ENCODE data around the gene CRYBG2.

Gene CRYBG2

DNA sequence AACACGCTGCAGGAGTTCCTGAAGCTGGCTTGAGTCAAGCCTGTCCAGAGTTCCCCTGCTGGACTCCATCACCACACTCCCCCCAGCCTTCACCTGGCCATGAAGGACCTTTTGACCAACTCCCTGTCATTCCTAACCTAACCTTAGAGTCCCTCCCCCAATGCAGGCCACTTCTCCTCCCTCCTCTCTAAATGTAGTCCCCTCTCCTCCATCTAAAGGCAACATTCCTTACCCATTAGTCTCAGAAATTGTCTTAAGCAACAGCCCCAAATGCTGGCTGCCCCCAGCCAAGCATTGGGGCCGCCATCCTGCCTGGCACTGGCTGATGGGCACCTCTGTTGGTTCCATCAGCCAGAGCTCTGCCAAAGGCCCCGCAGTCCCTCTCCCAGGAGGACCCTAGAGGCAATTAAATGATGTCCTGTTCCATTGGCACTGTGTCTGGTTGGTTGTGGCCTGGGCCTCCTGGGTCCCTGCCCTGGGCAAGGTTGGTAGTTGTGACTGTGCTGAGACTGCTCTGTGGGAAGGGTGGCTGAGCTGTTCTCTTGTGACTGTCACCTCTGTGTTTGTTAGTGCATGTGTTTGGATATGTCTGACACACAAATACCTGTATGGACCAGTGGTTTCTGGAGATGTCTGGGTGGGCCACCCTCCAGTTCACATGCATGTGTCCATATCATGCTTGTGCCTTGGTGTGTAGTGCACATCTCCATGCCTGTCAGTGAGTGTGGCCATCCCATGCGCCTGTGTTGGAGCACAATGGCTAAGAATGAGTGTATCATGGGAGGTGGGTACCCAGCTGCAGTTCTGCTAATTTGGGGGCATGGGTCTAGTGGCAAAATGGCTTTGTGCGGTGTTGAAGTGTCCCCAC is 72.6 kb downstream of the CRYBG2 start:
- no peaks in the 10 kb centered on the region for H3K9me3 Mint-ChIP-seq
- no peaks in the 10 kb centered on the region for H3K27me3 Mint-ChIP-seq
- H3K4me3 Mint-ChIP-seq: peak overlapping the region; percentile 86
- peaks cover 84% of the 10 kb centered on the region for H3K4me1 Mint-ChIP-seq
- no peak for ATAC-seq (replicated peaks; ENCODE audit: extremely low read depth, poor library complexity, severe bottlenecking)
- H3K36me3 Mint-ChIP-seq (ENCODE audit: insufficient read depth): peaks cover 38% of the 10 kb centered on the region
- no peak for DNase-seq (ENCODE audit: low spot score in 2 of 2)
- H3K27ac Mint-ChIP-seq (ENCODE audit: low read depth): peak overlapping the region; percentile 88

DNA sequence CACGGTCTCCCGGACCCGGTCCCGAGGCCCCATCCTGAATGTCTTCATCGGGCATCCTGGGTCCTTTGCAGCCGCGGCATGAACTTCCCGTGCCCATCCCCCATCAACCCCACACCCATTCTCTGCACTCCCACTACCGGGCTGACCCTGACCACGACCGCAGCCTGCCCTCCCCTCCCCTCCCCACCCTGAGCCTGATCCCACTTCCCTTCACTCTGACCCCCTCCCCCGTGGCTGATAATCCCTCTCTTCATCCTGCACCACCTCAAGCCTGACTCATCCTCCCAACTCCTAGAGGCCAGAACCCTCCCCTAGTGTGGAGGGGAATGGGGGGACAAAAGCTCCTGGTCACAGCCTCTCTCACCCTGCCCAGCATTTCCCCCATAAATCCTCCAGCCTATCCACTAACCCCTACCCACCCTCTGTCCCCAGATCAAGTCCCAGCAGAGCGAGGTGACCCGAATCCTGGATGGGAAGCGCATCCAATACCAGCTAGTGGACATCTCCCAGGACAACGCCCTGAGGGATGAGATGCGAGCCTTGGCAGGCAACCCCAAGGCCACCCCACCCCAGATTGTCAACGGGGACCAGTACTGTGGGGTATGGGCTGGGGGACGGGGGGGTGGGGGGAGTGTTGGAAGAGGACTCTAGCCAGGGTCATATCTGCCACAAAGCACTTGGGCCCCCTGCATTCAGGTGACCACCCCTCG is 73.4 kb downstream of the CRYBG2 start:
- peaks cover 87% of the 10 kb centered on the region for H3K4me1 Mint-ChIP-seq
- H3K9me3 Mint-ChIP-seq: no peaks in the 10 kb centered on the region

DNA sequence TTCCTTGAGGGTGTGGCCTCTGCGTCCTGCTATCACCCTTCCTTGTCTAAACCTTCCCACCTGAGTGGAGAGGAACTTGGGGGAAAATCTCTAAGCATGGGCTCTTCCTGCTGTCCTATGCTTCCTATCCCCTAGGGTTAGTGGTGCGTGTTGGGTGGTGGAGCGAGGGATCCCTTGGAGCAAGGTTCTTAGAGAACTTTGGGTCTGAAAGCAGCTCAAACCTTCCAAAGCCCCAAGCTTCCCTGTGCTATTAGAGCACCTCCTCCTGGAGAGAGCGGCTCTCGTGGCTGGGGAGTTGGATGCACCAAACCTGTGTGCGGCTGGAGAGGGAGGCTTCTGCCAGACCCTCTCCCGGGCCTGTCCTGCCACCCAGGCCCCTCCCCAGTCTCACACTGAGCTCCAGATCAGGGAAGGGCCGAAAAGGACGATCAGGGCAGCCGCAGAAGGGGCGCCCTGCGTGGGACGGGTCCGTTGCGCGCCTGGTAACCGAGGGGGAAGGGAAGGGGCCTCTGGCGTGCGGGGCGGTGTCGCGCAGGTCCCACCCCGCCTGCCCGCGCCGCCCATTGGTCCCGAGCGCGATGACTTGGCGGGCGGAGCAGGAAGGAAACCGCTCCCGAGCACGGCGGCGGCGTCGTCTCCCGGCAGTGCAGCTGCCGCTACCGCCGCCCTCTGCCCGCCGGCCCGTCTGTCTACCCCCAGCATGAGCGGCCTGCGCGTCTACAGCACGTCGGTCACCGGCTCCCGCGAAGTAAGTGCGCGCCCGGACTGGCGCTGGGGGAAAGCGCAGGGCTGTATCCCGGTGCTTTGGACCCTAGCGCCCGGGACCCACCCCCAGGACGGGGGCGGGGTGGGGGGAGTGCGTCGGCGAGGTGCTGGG is 74.2 kb downstream of the CRYBG2 start, which contains the start of gene SH3BGRL3:
TSS of gene SH3BGRL3 (plus strand) at position 631 of the 877 bp plus-strand sequence. CDS start at position 701, 70 bp downstream.
- DNase-seq (ENCODE audit: low spot score in 2 of 2): peak; percentile 63 to 66
- no peaks in the 10 kb centered on the region for H3K9me3 Mint-ChIP-seq
- H3K27me3 Mint-ChIP-seq: no peaks in the 10 kb centered on the region
- H3K4me3 Mint-ChIP-seq: peak within 1 kb of the TSS; percentile 86
- H3K4me1 Mint-ChIP-seq: peaks cover 81% of the 10 kb centered on the region
- peaks cover 35% of the 10 kb centered on the region for H3K36me3 Mint-ChIP-seq (ENCODE audit: insufficient read depth)
- H3K27ac Mint-ChIP-seq (ENCODE audit: low read depth): peak within 1 kb of the TSS; percentile 88
- ATAC-seq (replicated peaks; ENCODE audit: extremely low read depth, poor library complexity, severe bottlenecking): peak; percentile 53

More for the DNA sequence above, 73.4 kb downstream of the CRYBG2 start:
- DNase-seq (ENCODE audit: low spot score in 2 of 2) (no peak), ATAC-seq (replicated peaks; ENCODE audit: extremely low read depth, poor library complexity, severe bottlenecking) (no peak)
- H3K27me3 Mint-ChIP-seq: no peaks in the 10 kb centered on the region
- peaks cover 39% of the 10 kb centered on the region for H3K36me3 Mint-ChIP-seq (ENCODE audit: insufficient read depth)
- peak overlapping the region; percentile 86 for H3K4me3 Mint-ChIP-seq
- peak overlapping the region; percentile 88 for H3K27ac Mint-ChIP-seq (ENCODE audit: low read depth)

DNA sequence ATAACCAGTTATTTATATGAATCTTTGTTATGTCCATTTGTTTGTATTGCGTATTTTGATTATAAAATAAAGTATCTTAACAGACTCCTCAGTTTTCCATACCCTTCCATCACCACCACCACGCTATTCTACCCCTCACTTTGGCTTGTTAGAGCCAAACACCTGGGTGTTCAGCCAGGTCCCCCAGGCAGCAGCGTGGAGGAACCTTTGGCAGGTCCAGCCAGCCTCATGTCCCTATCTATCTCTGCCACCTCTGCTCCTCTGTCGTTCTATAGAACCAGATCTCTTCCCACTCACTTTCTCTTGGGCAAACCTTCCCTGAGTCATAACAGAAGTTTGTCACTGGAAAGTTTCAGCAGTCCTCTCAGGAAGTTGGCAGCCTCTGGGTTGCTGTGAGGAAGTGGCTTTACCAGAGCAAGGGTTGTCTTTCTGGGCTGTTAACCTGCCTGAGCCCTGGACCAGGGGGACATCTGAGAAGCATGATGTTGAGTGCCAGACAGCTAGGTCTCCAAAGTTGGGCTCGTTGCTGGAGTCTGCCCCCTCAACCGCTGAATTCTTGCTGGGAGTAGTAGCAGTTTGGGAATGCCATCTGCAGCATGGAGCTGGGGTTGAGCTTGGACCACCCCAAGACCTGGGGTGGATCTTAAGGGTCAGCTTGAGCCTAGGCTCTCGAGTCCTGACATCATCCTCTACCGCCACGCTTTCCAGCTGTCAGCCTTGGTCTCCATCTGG is 75.0 kb downstream of the CRYBG2 start:
- Mint-ChIP-seq H3K4me3 (peak overlapping the region; percentile 86), H3K27ac (ENCODE audit: low read depth) (peak overlapping the region; percentile 88), H3K4me1 (peaks cover 74% of the 10 kb centered on the region), H3K36me3 (ENCODE audit: insufficient read depth) (peaks cover 33% of the 10 kb centered on the region), H3K27me3 (no peaks in the 10 kb centered on the region), H3K9me3 (no peaks in the 10 kb centered on the region)
- ATAC-seq (replicated peaks; ENCODE audit: extremely low read depth, poor library complexity, severe bottlenecking) (no peak), DNase-seq (ENCODE audit: low spot score in 2 of 2) (no peak)

DNA sequence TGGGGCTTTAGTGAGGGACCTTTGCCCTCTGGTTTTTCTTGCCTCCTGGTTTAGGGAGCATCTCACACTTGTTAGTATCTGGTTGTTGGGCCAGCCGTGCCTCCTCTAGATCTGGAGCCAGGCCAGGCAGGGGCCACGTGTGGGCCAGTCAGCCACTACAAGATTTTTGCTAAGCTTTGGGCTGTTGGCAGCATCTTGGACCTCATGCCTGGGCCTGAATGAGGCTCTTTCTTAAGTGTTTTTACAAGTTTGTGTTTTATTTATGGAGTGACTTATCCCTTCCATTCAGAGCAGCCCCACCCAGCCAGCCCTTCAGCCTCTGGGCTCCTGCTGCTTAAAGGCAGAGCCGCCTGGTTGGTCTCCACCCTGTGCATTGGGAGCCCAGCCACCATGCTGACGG is 75.6 kb downstream of the CRYBG2 start:
- no peaks in the 10 kb centered on the region for H3K27me3 Mint-ChIP-seq
- H3K36me3 Mint-ChIP-seq (ENCODE audit: insufficient read depth): peaks cover 28% of the 10 kb centered on the region
- DNase-seq (ENCODE audit: low spot score in 2 of 2) (no peak), ATAC-seq (replicated peaks; ENCODE audit: extremely low read depth, poor library complexity, severe bottlenecking) (no peak)
- H3K4me3 Mint-ChIP-seq: peak overlapping the region; percentile 86
- peaks cover 68% of the 10 kb centered on the region for H3K4me1 Mint-ChIP-seq
- peak overlapping the region; percentile 88 for H3K27ac Mint-ChIP-seq (ENCODE audit: low read depth)
- no peaks in the 10 kb centered on the region for H3K9me3 Mint-ChIP-seq

DNA sequence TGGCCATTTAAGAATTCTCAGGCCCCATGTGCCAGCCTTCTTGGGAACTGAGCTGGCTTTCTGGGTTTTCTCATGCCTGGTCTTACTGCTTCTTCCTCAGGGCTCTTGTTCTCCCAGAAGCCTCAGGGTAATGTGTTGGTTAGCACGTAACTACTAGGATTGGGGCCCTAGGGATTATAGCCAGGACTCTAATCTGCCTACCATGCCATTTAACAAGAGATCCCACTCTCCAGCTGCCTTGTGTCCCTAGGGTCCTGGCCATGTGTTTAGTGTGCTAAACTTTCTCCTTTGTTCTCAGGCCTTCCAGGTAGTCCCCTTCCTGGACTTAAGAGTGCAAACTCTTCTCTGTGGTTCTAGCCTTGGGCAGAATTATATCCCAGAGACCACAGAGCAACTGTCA is 76.2 kb downstream of the CRYBG2 start:
- H3K4me3 Mint-ChIP-seq: no peak overlapping the region

DNA sequence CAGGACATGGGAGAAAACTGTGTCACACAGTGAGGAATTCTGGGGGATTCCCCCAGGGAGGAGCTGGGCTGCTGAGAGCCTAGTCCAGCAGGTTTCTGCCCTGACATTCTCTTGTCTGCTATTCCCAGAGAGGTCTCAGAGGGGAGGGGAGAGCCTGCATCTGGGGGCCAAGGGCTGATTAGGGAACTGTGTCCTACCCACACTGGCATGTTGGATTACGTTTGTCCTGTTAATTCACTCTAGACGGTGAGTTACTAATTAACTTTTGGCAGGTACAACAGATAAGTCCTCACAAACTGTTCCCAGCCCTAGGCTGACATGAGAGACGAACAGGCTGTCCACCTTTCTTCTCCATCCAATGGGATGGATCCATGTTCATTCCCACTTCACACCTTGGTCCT is 76.7 kb downstream of the CRYBG2 start:
- no peak for DNase-seq (ENCODE audit: low spot score in 2 of 2)
- Mint-ChIP-seq H3K4me1 (peaks cover 59% of the 10 kb centered on the region), H3K9me3 (no peaks in the 10 kb centered on the region), H3K27ac (ENCODE audit: low read depth) (peak overlapping the region; percentile 61), H3K36me3 (ENCODE audit: insufficient read depth) (peaks cover 24% of the 10 kb centered on the region), H3K4me3 (no peak overlapping the region), H3K27me3 (no peaks in the 10 kb centered on the region)
- ATAC-seq (replicated peaks; ENCODE audit: extremely low read depth, poor library complexity, severe bottlenecking): no peak

More for the DNA sequence above, 76.2 kb downstream of the CRYBG2 start:
- Mint-ChIP-seq H3K27me3 (no peaks in the 10 kb centered on the region), H3K27ac (ENCODE audit: low read depth) (peak overlapping the region; percentile 88), H3K9me3 (no peaks in the 10 kb centered on the region), H3K4me1 (peaks cover 63% of the 10 kb centered on the region), H3K36me3 (ENCODE audit: insufficient read depth) (peaks cover 24% of the 10 kb centered on the region)
- DNase-seq (ENCODE audit: low spot score in 2 of 2) (no peak), ATAC-seq (replicated peaks; ENCODE audit: extremely low read depth, poor library complexity, severe bottlenecking) (no peak)

DNA sequence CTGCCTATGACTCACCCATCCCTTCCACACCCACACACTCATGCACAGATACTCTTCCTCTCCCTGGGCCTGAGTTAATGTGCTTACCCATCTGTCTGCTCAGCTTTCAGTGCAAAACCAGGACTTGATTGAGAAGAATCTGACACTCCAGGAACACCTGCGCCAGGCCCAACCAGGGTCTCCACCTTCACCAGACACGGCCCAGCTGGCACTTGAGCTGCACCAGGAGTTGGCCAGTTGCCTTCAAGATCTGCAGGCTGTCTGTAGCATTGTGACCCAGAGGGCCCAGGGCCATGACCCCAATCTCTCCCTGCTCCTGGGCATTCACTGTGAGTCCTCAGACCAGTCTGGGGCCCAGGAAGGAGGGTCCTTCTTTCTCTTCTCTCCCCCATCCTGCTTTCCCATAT is 77.5 kb downstream of the CRYBG2 start:
- DNase-seq (ENCODE audit: low spot score in 2 of 2) (no peak), ATAC-seq (replicated peaks; ENCODE audit: extremely low read depth, poor library complexity, severe bottlenecking) (no peak)
- Mint-ChIP-seq H3K27ac (ENCODE audit: low read depth) (peak overlapping the region; percentile 61), H3K4me1 (peaks cover 55% of the 10 kb centered on the region), H3K27me3 (no peaks in the 10 kb centered on the region), H3K4me3 (peak overlapping the region; percentile 16), H3K36me3 (ENCODE audit: insufficient read depth) (peaks cover 17% of the 10 kb centered on the region), H3K9me3 (no peaks in the 10 kb centered on the region)

DNA sequence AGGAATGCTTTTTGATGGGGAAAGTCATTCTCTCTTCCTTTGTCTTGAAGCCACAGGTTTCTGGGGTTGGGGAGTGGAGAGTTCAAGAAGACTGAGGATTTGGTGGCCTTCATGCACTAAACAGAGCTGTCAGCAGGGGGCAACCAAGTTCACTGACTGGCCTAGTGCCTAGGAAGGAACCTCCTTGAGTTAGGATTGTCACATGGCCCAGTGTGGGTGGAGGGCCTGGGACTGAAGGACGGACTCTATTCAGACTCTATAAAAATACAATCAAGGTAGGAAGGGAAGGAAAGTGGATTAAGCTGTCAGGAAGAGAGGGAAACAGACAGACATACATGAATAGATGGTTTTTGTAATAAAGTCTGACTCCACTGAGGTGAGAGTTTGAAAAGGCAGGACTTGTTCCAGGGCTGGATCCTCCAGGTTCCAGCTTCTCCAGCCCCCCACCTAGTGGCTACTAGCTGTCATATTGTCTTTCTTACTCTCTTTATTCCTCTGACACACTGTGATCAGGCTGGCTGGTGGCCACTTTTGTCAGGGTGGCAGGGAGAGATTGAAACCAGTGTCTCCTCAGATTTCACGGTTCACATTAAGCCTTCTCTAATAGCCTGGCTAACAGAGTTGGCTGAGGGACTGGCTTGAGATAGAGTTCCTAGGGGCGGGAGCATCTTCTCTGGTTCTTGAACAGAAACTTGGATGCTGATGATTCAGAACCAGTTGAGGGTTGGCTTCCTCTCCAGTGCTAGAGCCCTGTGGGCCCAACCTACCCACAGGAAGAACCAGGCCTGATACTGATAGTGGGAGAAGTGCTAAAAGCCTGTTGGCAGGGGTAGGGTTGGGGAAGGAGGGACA is 78.1 kb downstream of the CRYBG2 start:
- DNase-seq (ENCODE audit: low spot score in 2 of 2): peak; percentile 60 to 66
- Mint-ChIP-seq H3K9me3 (no peaks in the 10 kb centered on the region), H3K27ac (ENCODE audit: low read depth) (peak overlapping the region; percentile 61), H3K27me3 (no peaks in the 10 kb centered on the region), H3K4me1 (peaks cover 49% of the 10 kb centered on the region), H3K4me3 (peak overlapping the region; percentile 16), H3K36me3 (ENCODE audit: insufficient read depth) (peaks cover 16% of the 10 kb centered on the region)
- peak; percentile 71 for ATAC-seq (replicated peaks; ENCODE audit: extremely low read depth, poor library complexity, severe bottlenecking)

DNA sequence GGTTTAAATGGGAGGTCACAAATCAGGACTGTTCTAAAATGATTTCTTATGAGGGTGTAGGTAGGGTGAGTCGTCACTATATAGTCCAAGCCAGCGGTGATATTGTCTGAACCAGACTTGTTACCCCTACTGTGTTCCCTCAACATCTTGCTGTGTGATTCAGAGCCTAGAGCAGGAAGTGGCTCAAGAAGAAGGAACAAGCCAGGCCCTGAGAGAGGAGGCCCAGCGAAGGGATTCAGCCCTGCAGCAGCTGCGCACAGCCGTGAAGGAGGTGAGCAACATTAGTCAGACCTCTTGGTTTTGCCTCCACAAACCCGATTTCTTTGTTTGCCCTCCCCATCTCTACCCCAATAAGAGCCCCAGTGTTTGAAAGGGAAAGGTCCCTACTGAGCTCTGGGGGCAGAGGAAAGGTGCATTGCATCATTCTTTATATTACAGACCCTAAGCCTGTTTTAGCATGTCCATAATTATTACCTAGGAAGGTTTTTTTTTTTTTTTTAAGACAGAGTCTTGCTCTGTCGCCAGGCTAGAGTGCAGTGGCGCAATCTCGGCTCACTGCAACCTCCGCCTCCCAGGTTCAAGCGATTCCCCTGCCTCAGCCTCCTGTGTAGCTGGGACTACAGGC is 79.0 kb downstream of the CRYBG2 start:
- Mint-ChIP-seq H3K4me3 (no peak overlapping the region), H3K36me3 (ENCODE audit: insufficient read depth) (peaks cover 12% of the 10 kb centered on the region), H3K27ac (ENCODE audit: low read depth) (no peak overlapping the region)

More for the DNA sequence above, 79.0 kb downstream of the CRYBG2 start:
- peaks cover 42% of the 10 kb centered on the region for H3K4me1 Mint-ChIP-seq
- ATAC-seq (replicated peaks; ENCODE audit: extremely low read depth, poor library complexity, severe bottlenecking) (no peak), DNase-seq (ENCODE audit: low spot score in 2 of 2) (no peak)
- H3K9me3 Mint-ChIP-seq: no peaks in the 10 kb centered on the region
- H3K27me3 Mint-ChIP-seq: no peaks in the 10 kb centered on the region

Measured in central memory CD8-positive, alpha-beta T cell (primary cell).